Left lung (tissue), 10 donors: ENCODE measurements around the gene EPN3. TPM values are rescaled to one million over a fixed set of nuclear protein-coding genes. Genes with fewer than 3 reads are reported as not detected.

Experiments
- ATAC-seq: fragments of 200-7000 bp; cut with Tn5 transposase; one replicate; pipeline ENCODE4 v1.9.1; 2020; ENCODE audit warnings: moderate library complexity
- DNase-seq, 4 donors: peaks; one replicate each; pipeline ENCODE4 v3.0.0-alpha.2; 2013 to 2020
- H3K27ac ChIP-seq, 2 donors: fragments of 200-600 bp; sonication (generic) in 1 of 2; one replicate each; pipeline versions ENCODE4 v1.5.0 to v1.8.0; 2020 to 2021
- H3K27me3 ChIP-seq, 2 donors: fragments of 200-600 bp; sonication (generic) in 1 of 2; one replicate each; pipeline versions ENCODE4 v1.5.0 to v1.8.0; 2020 to 2021
- H3K36me3 ChIP-seq, 2 donors: fragments of 200-600 bp; sonication (generic) in 1 of 2; one replicate each; pipeline versions ENCODE4 v1.5.0 to v1.8.0; 2020 to 2021
- H3K4me1 ChIP-seq, 2 donors: fragments of 200-600 bp; one replicate each; pipeline ENCODE4 v1.8.0; 2021
- H3K4me3 ChIP-seq, 2 donors: fragments of 200-600 bp; sonication (generic) in 1 of 2; one replicate each; pipeline versions ENCODE4 v1.5.0 to v1.8.0; 2020 to 2021; ENCODE audit warnings: mild to moderate bottlenecking in 1 of 2
- H3K9me3 ChIP-seq, 2 donors: fragments of 200-600 bp; sonication (generic) in 1 of 2; one replicate each; pipeline versions ENCODE4 v1.5.0 to v1.8.0; 2020 to 2021
- CTCF ChIP-seq, 2 donors: fragments of 200-600 bp; sonication (generic) in 1 of 2; IDR thresholded peaks; one replicate each; pipeline versions ENCODE4 v1.5.0 to v1.8.0; 2021; ENCODE audit warnings: antibody characterized with exemption in 2 of 2
- intact Hi-C, 2 donors: fragments of 100-400 bp; cut with DNase I; formaldehyde crosslinking; loops; one replicate each; pipeline versions ENCODE4 v1.11.2 to v1.14.2; 2022
- polyA plus RNA-seq, 6 donors: library from polyadenylated mRNA; unstranded; fragments of 120-200 nt; gene quantifications; one replicate each; pipeline ENCODE4 v1.2.1, GENCODE V29; 2013; ENCODE audit not compliant: insufficient read length in 6 of 6
- total RNA-seq, 2 donors: library from RNA; stranded (reverse); fragmentation: NEBNext Ultra II Directional; extraction: Animal tissue kit (Norgen Biotek cat#: 25700); gene quantifications; one replicate each; pipeline ENCODE4 v1.2.1, GENCODE V29; 2021
- donor health status: DM: no; HTN: yes; CAD: no.
- donor health status: DM: no; HTN: no; CAD: no.

EPN3 gene
- total and polyA plus RNA-seq, 8 donors: 0.55 to 6.4 (median 4.3) TPM

GRCh38 chr17:50488880-50489279 is 43.7 kb upstream of the EPN3 start:
- Histone ChIP-seq H3K9me3 (no peaks in the 10 kb centered on the region), H3K4me3 (no peak overlapping the region), H3K4me1 (no peaks in the 10 kb centered on the region), H3K36me3 (peaks cover 0 to 30% of the 10 kb centered on the region in 2 donors), H3K27ac (no peak overlapping the region), H3K27me3 (no peaks in the 10 kb centered on the region)
- TF ChIP-seq CTCF (IDR thresholded peaks at IDR 0.05): no peak
- intact Hi-C loops: no loop called here
- ATAC-seq (no peak), DNase-seq (peak in 1 of 4 donors; percentile 2)

GRCh38 chr17:50491505-50491904 is 41.0 kb upstream of the EPN3 start:
- DNase-seq: no peak
- H3K36me3 ChIP-seq: peaks cover 0 to 7% of the 10 kb centered on the region in 2 donors
- ATAC-seq: no peak
- no peak for TF ChIP-seq CTCF (IDR thresholded peaks at IDR 0.05)
- H3K9me3 ChIP-seq: no peaks in the 10 kb centered on the region
- no peak overlapping the region for H3K4me3 ChIP-seq
- H3K27ac ChIP-seq: no peak overlapping the region
- H3K4me1 ChIP-seq: no peaks in the 10 kb centered on the region
- no peaks in the 10 kb centered on the region for H3K27me3 ChIP-seq
- intact Hi-C loops: no loop called here

GRCh38 chr17:50492214-50492613 is 40.3 kb upstream of the EPN3 start:
- Histone ChIP-seq H3K27ac (no peak overlapping the region), H3K9me3 (no peaks in the 10 kb centered on the region), H3K36me3 (peaks cover 0 to 7% of the 10 kb centered on the region in 2 donors), H3K4me1 (no peaks in the 10 kb centered on the region), H3K27me3 (no peaks in the 10 kb centered on the region), H3K4me3 (no peak overlapping the region)
- no peak for TF ChIP-seq CTCF (IDR thresholded peaks at IDR 0.05)
- DNase-seq (no peak), ATAC-seq (no peak)
- intact Hi-C loops: no loop called here

GRCh38 chr17:50493744-50494143 is 38.8 kb upstream of the EPN3 start:
- no peaks in the 10 kb centered on the region for H3K36me3 ChIP-seq
- H3K27ac ChIP-seq: no peak overlapping the region
- ATAC-seq (no peak), DNase-seq (no peak)
- H3K9me3 ChIP-seq: no peaks in the 10 kb centered on the region
- TF ChIP-seq CTCF (IDR thresholded peaks at IDR 0.05): no peak
- no peaks in the 10 kb centered on the region for H3K27me3 ChIP-seq
- H3K4me3 ChIP-seq: no peak overlapping the region
- intact Hi-C loops: no loop called here
- no peaks in the 10 kb centered on the region for H3K4me1 ChIP-seq

- Histone ChIP-seq H3K27ac (no peak overlapping the region), H3K36me3 (no peaks in the 10 kb centered on the region), H3K9me3 (no peaks in the 10 kb centered on the region), H3K27me3 (no peaks in the 10 kb centered on the region), H3K4me3 (no peak overlapping the region), H3K4me1 (no peaks in the 10 kb centered on the region)
- no peak for ATAC-seq
- DNase-seq: no peak
- TF ChIP-seq CTCF (IDR thresholded peaks at IDR 0.05): no peak
- intact Hi-C loops: no loop called here
Observed at GRCh38 chr17:50495217-50495823, 37.2 kb upstream of the EPN3 start.
